Mammary epithelial cell (primary cell): ENCODE results near the gene KISS1.

Source experiments
- CTCF ChIP-seq, 2 donors: IDR thresholded peaks in 1 of 2; conservative IDR thresholded peaks in 1 of 2; 2 replicates each; pipeline ENCODE4 v1.5.1; 2011 to 2012; ENCODE audit warnings: inconsistent platforms in 2 of 2, low read length in 2 of 2, mild to moderate bottlenecking in 2 of 2, control low read depth in 1 of 2, low read depth in 1 of 2; ENCODE audit not compliant: insufficient read depth in 1 of 2; ENCODE audit errors: extremely low read depth in 1 of 2
- EZH2 ChIP-seq: IDR thresholded peaks from 2 replicates; pipeline ENCODE4 v1.6.1; 2012; ENCODE audit warnings: low read length, inconsistent platforms, borderline replicate concordance

- TF ChIP-seq EZH2, result no peak
- no peak for TF ChIP-seq CTCF (conservative IDR thresholded peaks at IDR 0.05 in 1 of 2, IDR thresholded peaks at IDR 0.05 in 1 of 2; ENCODE audit: extremely low read depth in 1 of 2, insufficient read depth in 1 of 2, low read depth in 1 of 2, low read length in 2 of 2)
Observed at GRCh38 chr1:204186597-204186996, 9.7 kb downstream of the KISS1 start.
